ENCODE measurements around the gene PERM1. TPM values are rescaled to one million over a fixed set of nuclear protein-coding genes. Genes with fewer than 3 reads are reported as not detected.

Gene PERM1
- total RNA-seq, 1 experiment from 2014 or later = 0.39 TPM

- TF ChIP-seq EGR1 (IDR thresholded peaks at IDR 0.05; ENCODE audit: low read depth) = no peak
- TF ChIP-seq SRF (IDR thresholded peaks at IDR 0.05; ENCODE audit: low read depth) = no peak
- TF ChIP-seq MAX (IDR thresholded peaks at IDR 0.05) = no peak
Observed at GRCh38 chr1:954927-955326, 27.0 kb downstream of the PERM1 start (continued).

GRCh38 chr1:953524-954320 is 28.2 kb downstream of the PERM1 start:
- peaks cover 6 to 9% of the 10 kb centered on the region in 2 experiments for H3K4me1 ChIP-seq (ENCODE audit: control insufficient read depth in 1 of 2, insufficient read depth in 2 of 2, low read length in 2 of 2)
- H2AFZ ChIP-seq (ENCODE audit: low read depth, low read length, poor library complexity, severe bottlenecking) = no peak overlapping the region
- no peaks in the 10 kb centered on the region for H3K9me3 ChIP-seq (ENCODE audit: control insufficient read depth in 1 of 2, insufficient read depth in 1 of 2, low read depth in 1 of 2, low read length in 2 of 2)
- peaks cover 40 to 74% of the 10 kb centered on the region in 2 experiments for H3K36me3 ChIP-seq (ENCODE audit: control insufficient read depth in 1 of 2, insufficient read depth in 2 of 2, low read length in 2 of 2)
- ATAC-seq (no peak), DNase-seq (ENCODE audit: low read depth, low spot score) (no peak)
- RAD21 ChIA-PET (ENCODE audit: low non-redundant PET in 1 of 2, low total read pairs in 2 of 2, uncharacterized antibody in 2 of 2, unreplicated experiment in 2 of 2) = no interaction called here
- no peak overlapping the region for H3K4me2 ChIP-seq (ENCODE audit: low read length)
- no peaks in the 10 kb centered on the region for H3K27me3 ChIP-seq (ENCODE audit: insufficient read depth, low read length)
- H3K9me2 ChIP-seq (ENCODE audit: insufficient read depth) = no peaks in the 10 kb centered on the region
- H4K20me1 ChIP-seq (ENCODE audit: insufficient read depth) = no peaks in the 10 kb centered on the region; the same call in 1 of the 2 replicates
- intact Hi-C loops (cut with micrococcal nuclease) = no loop called here
- no peak overlapping the region for H3K27ac ChIP-seq (ENCODE audit: low read depth, low read length)
- no TSS peak for BruUV-seq (replicated peaks)
- peaks cover 60% of the 10 kb centered on the region for H3K79me2 ChIP-seq (ENCODE audit: insufficient read depth, low read length)
- H3K4me3 ChIP-seq (replicated peaks in 1 of 2; ENCODE audit: low read depth in 1 of 2, low read length in 2 of 2) = no peak overlapping the region
- CTCF ChIA-PET = no interaction called here
- POLR2A ChIA-PET = no interaction called here
- H3K9ac ChIP-seq (ENCODE audit: low read length) = no peak overlapping the region
- TF ChIP-seq ZFX (IDR thresholded peaks at IDR 0.05) = no peak
- no peak for TF ChIP-seq FOSL1 (IDR thresholded peaks at IDR 0.05; ENCODE audit: low read depth)
- TF ChIP-seq ZBTB33 (IDR thresholded peaks at IDR 0.05; ENCODE audit: extremely low read depth, insufficient replicate concordance, low read length) = no peak
- TF ChIP-seq POLR2AphosphoS5 (IDR thresholded peaks at IDR 0.05; ENCODE audit: low read depth, low read length) = no peak
- TF ChIP-seq ELF1 (IDR thresholded peaks at IDR 0.05; ENCODE audit: borderline replicate concordance, low read depth) = no peak
- TF ChIP-seq REST (IDR thresholded peaks at IDR 0.05; ENCODE audit: low read depth) = no peak
- TF ChIP-seq EZH2phosphoT487 (IDR thresholded peaks at IDR 0.05; ENCODE audit: borderline replicate concordance) = no peak
- no peak for TF ChIP-seq CBX3 (IDR thresholded peaks at IDR 0.05; ENCODE audit: low read depth)
- no peak for TF ChIP-seq SP1 (IDR thresholded peaks at IDR 0.05; ENCODE audit: low read depth)
- TF ChIP-seq ATF3 (IDR thresholded peaks at IDR 0.05) = no peak
- no peak for TF ChIP-seq SRF (IDR thresholded peaks at IDR 0.05; ENCODE audit: low read depth)
- no peak for TF ChIP-seq POLR2A (IDR thresholded peaks at IDR 0.05; ENCODE audit: borderline replicate concordance, extremely low read depth, insufficient read depth, insufficient read length)
- TF ChIP-seq RAD21 (IDR thresholded peaks at IDR 0.05; ENCODE audit: low read depth) = no peak
- no peak for TF ChIP-seq ZNF274 (IDR thresholded peaks at IDR 0.05; ENCODE audit: low read depth, low read length)
- TF ChIP-seq SIN3A (IDR thresholded peaks at IDR 0.05; ENCODE audit: low read depth) = no peak
- no peak for TF ChIP-seq YY1 (IDR thresholded peaks at IDR 0.05; ENCODE audit: extremely low read depth, insufficient replicate concordance, low read depth, low read length)
- no peak for TF ChIP-seq MAX (IDR thresholded peaks at IDR 0.05)
- TF ChIP-seq EZH2 (IDR thresholded peaks at IDR 0.05) = no peak

All from HCT116 (cell line).